CD4-positive, alpha-beta T cell treated with Interferon alpha-2 for 1 hour (primary cell): ENCODE results near the gene MEDAG.
"Not testable (repeated sequence)": the region's sequence is repeated elsewhere in the genome, so short reads cannot be mapped to it uniquely, and the experiment has no call there.

ENCODE experiments used
- DNase-seq, 2 donors: peaks; one replicate each; pipeline ENCODE4 v3.0.0-alpha.2; 2020 to 2022

MEDAG gene

GRCh38 chr13:30910676-30911075 is 4.6 kb downstream of the MEDAG start:
- DNase-seq = no peak

- DNase-seq = no peak
These were observed 9.8 kb downstream of the MEDAG start for GRCh38 chr13:30915691-30916541.

GRCh38 chr13:30916991-30917390 is 10.9 kb downstream of the MEDAG start:
- DNase-seq = no peak

DNA sequence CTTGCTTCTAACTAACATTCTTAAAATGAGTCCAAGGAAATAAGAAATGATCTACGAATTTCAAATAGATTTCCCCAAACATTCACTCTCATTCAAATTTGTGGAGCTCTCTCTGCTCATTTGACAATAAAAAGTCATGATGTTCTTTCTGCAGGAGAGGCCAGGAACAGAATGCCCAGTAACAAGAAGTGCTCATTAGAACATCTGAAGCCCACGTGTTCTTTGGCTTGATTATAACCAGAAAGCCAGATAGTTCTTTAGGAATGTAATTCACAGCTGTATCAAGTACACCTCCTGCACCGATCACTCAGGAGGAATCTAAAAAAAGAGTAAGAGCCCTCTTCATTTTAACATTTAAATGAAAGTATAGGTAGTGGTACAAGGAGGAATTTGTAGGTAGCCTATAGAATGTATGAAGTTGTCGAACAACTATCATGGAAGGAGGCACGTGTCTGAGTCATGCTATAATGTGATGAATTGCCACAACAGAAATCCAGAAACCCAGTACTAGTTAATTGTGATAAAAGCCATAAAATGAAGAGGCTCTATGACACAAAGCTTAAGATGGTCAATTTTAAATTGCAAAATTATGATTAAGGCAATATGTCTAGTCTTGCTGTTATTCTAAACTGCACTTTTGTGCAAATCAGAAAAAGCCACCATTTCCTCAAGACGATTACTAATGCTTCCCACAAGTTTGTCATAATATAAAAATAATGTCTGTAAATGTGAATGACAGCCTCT is 12.8 kb downstream of the MEDAG start:
- no peak for DNase-seq

GRCh38 chr13:30920162-30920909 is 14.3 kb downstream of the MEDAG start:
- DNase-seq = no peak

- no peak for DNase-seq
These were observed 17.3 kb downstream of the MEDAG start for GRCh38 chr13:30923418-30923817.

GRCh38 chr13:30924721-30925120 is 18.6 kb downstream of the MEDAG start:
- no peak for DNase-seq

DNA sequence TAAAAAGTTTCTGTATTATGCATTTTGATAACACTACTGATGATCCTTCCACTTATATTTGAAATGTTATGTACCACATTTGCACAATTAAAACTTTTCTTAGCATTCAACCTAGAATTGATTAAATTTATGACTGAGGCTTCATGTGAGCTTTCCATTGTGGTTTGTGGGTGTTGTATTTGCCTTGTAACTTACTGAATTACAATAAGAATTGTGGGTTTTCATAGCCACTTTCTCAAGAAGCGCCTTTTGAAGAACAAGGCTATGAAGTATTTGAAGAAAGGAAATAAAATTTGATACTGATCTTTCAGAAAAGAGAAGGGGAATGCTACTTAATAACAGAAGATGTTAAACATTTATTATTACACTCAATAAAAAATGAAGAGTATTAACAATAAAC is 19.4 kb downstream of the MEDAG start:
- DNase-seq = no peak

DNA sequence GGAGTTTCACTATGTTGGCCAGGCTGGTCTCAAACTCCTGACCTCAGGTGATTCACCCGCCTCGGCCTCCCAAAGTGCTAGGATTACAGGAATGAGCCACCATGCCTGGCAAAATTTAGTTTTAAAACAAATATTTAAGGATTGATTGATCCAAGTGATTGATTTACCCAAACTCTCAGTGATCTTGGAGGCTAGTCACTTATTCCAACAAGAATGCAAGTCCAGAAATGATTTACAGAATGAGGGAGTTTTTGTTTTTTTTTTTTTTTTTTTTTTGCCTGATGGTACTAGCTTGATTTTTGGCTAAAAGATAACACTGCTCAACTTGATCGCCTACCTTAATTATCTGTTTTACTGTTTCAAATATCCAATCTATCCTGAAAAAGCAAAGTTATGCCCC is 20.7 kb downstream of the MEDAG start:
- no peak for DNase-seq

- DNase-seq = not testable (repeated sequence)
These were observed 21.1 kb downstream of the MEDAG start for GRCh38 chr13:30927188-30927587.

- DNase-seq = no peak
These were observed 21.5 kb downstream of the MEDAG start for GRCh38 chr13:30927595-30927994.

DNA sequence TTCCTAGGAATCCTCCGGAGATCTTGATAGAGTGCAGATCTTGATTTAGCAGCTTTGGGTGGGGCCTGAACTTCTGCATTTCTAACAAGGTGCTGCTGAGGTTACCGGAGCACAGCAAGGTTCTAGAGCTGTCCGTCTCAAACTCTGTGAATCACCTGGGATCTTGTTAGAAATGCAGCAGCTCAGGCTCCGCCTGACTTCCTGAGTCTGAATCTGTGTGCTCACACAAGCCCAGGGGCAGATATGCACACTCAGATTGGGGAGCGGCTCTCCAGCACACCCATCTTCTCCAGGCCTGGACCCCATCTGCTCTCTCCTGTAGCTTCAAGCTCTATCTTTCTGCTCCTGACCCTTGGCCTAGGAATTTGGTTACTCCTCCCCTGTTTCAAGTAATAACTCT is 22.9 kb downstream of the MEDAG start:
- no peak for DNase-seq

- no peak for DNase-seq
These were observed 26.6 kb downstream of the MEDAG start, which contains the start of gene TEX26 for GRCh38 chr13:30932481-30933353. Gene TEX26 (plus strand): TSS chr13:30932656. CDS start chr13:30932716, 60 bp downstream.

DNA sequence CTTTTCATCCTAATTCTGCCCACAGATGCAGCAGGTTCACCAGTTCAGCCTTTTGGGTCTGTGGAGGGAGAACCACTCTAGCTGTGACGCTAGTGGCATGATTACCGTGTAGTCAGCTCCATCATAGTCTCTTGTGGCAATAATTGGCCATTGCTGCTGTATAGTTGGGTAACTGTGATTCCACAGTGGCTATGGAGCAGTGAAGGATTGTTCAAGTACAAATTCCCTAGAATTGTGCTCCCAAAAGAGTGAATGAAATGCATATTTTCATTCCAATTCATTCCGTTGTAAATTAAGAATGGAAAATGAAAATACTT is 27.2 kb downstream of the MEDAG start:
- no peak for DNase-seq

GRCh38 chr13:30934381-30934780 is 28.3 kb downstream of the MEDAG start:
- no peak for DNase-seq

- DNase-seq = no peak
These were observed 28.7 kb downstream of the MEDAG start for GRCh38 chr13:30934803-30935202.

GRCh38 chr13:30936971-30937370 is 30.9 kb downstream of the MEDAG start:
- DNase-seq = no peak

DNA sequence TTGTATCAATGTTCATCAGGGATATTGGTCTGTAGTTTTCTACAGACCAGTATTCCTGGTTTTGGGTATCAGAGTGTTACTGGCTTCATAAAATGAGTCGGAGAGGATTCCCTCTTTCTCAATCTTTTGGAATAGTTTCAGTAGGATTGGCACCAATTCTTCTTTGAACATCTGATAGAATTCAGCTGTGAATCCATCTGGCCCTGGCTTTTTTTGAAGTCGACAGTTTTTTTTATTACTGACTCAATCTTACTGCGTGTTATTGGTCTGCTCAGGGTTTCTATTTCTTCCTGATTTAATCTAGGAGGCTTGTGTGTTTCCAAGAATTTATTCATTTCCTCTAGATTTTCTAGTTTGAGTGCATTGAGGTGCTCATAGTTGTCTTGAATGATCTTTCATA is 37.8 kb downstream of the MEDAG start:
- DNase-seq = no peak

GRCh38 chr13:30957258-30957943 is 51.3 kb downstream of the MEDAG start:
- DNase-seq = no peak

- DNase-seq = no peak
These were observed 53.6 kb downstream of the MEDAG start for GRCh38 chr13:30959678-30960077.

GRCh38 chr13:30963791-30964190 is 57.7 kb downstream of the MEDAG start:
- DNase-seq = no peak

DNA sequence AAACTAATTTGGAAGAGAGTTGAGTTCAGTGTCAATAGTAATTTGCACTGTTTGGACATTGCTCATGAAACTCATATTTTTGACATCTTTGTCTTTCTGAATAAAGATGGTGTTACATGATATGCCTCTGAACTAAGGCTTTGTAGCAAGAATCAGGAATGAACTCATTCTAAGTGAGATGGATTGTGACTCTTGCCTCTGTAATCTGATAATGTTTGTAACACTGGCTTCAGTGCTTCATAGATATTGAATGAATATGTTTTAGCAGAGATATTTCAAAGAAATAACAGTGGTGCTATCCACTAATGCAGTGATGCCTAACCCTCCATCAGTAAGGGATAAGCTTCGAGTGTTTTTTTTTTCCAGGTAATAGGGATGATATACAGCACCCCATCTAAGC is 59.3 kb downstream of the MEDAG start:
- DNase-seq = no peak
